ENCODE results near the gene ZFR.

ZFR gene

DNA sequence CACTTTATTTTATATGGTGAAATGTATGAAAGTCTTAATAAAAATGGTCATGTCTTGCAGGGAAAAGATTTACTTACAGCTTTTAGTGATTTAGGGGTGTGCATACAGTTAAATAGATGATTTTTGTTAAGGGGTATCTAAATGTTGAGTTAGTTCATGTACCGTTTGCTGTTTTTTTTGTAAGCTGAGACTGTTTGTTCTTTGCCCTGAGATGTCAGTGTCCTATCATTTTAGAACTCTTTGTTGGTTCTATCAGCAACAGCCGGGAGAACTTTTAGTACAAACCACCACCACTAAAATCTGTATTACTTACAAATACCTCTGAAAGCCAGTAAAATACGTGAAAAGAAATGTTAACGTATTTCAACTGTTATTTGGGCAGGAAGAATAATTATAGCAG, 75.5 kb downstream of the ZFR start:
- TF ChIP-seq SIN3A (IDR thresholded peaks at IDR 0.05; ENCODE audit: borderline replicate concordance, insufficient read depth, low read length) (no peak), POLR2AphosphoS5 (IDR thresholded peaks at IDR 0.05; ENCODE audit: low read depth, low read length) (no peak)

DNA sequence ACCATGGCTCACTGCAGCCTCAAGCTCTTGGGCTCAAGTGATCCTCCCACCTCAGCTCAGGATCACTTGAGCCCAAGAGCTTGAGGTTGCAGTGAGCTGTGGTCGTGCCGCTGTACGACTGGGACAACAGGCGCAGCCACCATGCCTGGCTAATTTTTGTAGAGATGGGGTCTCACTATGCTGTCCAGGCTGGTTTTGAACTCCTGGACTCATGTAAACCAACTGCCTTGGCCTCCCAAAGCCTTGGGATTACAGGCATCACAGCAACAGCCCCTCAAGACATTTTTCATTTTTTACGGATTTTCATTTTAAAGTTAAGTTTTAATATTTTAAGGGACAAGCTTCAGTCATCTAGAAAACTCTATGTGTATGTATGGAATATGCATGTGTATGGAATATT, 78.9 kb downstream of the ZFR start:
- TF ChIP-seq POLR2AphosphoS5 (IDR thresholded peaks at IDR 0.05; ENCODE audit: low read depth, low read length) (no peak), SIN3A (IDR thresholded peaks at IDR 0.05; ENCODE audit: borderline replicate concordance, insufficient read depth, low read length) (no peak), TAF1 (IDR thresholded peaks at IDR 0.05; ENCODE audit: borderline replicate concordance, insufficient read depth, low read length) (no peak), FOXP2 (optimal IDR thresholded peaks at IDR 0.05; ENCODE audit: borderline replicate concordance, extremely low read depth, extremely low read length, insufficient read depth) (no peak)
- TF ChIP-seq, protein P1, sequence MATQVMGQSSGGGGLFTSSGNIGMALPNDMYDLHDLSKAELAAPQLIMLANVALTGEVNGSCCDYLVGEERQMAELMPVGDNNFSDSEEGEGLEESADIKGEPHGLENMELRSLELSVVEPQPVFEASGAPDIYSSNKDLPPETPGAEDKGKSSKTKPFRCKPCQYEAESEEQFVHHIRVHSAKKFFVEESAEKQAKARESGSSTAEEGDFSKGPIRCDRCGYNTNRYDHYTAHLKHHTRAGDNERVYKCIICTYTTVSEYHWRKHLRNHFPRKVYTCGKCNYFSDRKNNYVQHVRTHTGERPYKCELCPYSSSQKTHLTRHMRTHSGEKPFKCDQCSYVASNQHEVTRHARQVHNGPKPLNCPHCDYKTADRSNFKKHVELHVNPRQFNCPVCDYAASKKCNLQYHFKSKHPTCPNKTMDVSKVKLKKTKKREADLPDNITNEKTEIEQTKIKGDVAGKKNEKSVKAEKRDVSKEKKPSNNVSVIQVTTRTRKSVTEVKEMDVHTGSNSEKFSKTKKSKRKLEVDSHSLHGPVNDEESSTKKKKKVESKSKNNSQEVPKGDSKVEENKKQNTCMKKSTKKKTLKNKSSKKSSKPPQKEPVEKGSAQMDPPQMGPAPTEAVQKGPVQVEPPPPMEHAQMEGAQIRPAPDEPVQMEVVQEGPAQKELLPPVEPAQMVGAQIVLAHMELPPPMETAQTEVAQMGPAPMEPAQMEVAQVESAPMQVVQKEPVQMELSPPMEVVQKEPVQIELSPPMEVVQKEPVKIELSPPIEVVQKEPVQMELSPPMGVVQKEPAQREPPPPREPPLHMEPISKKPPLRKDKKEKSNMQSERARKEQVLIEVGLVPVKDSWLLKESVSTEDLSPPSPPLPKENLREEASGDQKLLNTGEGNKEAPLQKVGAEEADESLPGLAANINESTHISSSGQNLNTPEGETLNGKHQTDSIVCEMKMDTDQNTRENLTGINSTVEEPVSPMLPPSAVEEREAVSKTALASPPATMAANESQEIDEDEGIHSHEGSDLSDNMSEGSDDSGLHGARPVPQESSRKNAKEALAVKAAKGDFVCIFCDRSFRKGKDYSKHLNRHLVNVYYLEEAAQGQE (IDR thresholded peaks at IDR 0.05; ENCODE audit: insufficient read depth in 1 of 2, low read depth in 2 of 2, low read length in 2 of 2) = no peak

DNA sequence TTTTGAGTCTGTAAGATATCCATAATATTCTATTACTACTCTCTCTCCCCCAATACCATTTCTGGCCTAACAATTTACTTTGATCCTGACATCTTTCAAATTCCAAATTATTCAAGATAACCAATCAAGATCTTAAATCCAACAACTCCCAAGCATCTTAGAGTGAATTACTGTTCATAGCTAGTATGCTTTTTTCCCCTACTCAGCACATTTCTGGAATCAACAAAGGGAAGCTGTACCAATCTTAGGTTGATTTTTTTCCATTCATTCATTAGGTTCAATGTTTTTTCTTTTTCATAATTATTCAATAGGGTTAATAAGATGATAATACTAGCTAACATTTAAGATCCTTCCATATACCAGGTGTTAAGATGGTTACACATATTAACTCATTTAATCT, 81.5 kb downstream of the ZFR start:
- TF ChIP-seq, protein P1 (IDR thresholded peaks at IDR 0.05; ENCODE audit: insufficient read depth in 1 of 2, low read depth in 2 of 2, low read length in 2 of 2) = no peak
- TF ChIP-seq SIN3A (IDR thresholded peaks at IDR 0.05; ENCODE audit: borderline replicate concordance, insufficient read depth, low read length) = no peak
- no peak for TF ChIP-seq FOXP2 (optimal IDR thresholded peaks at IDR 0.05; ENCODE audit: borderline replicate concordance, extremely low read depth, extremely low read length, insufficient read depth)
- no peak for TF ChIP-seq POLR2AphosphoS5 (IDR thresholded peaks at IDR 0.05; ENCODE audit: low read depth, low read length)
- TF ChIP-seq TAF1 (IDR thresholded peaks at IDR 0.05; ENCODE audit: borderline replicate concordance, insufficient read depth, low read length) = no peak

DNA sequence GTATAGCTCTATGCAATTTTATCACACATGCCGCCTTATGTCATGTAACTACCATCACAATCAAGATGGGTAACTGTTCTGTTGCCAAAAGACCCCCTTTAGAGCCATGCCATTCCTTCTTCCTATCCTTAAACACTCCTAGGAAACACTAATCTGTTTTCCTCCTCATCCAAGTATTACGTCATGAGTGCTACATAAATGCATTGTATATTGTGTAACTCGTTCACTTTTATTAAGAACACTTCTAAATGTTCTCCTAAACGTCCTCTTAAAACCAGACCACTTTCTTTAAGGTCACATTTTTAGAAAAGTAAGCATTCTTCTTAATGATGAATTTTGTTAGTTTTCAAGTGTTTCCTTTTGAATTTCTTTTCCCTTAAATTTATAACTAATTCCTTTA, 82.0 kb downstream of the ZFR start:
- TF ChIP-seq FOXP2 (optimal IDR thresholded peaks at IDR 0.05; ENCODE audit: borderline replicate concordance, extremely low read depth, extremely low read length, insufficient read depth) (no peak), SIN3A (IDR thresholded peaks at IDR 0.05; ENCODE audit: borderline replicate concordance, insufficient read depth, low read length) (no peak), POLR2AphosphoS5 (IDR thresholded peaks at IDR 0.05; ENCODE audit: low read depth, low read length) (no peak)

DNA sequence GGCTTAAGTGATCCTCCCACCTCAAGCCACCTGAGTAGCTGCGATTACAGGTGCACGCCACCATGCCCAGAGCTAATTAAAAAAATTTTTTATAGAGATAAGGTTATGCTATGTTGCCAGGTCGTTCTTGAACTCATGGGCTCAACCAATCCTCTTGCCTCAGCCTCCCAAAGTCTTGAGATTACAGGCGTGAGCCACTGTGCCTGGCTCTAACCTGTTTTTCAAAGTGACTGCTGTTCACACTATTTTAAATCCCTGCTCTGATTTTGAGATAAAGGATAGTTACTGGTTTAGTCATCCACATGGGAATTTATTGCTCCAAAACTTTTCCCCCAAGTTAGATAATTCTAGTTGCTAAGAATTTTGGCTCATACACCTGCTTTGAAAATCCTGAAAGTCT, 83.6 kb downstream of the ZFR start:
- no peak for TF ChIP-seq FOXP2 (optimal IDR thresholded peaks at IDR 0.05; ENCODE audit: borderline replicate concordance, extremely low read depth, extremely low read length, insufficient read depth)
- TF ChIP-seq SIN3A (IDR thresholded peaks at IDR 0.05; ENCODE audit: borderline replicate concordance, insufficient read depth, low read length) = no peak
- no peak for TF ChIP-seq TAF1 (IDR thresholded peaks at IDR 0.05; ENCODE audit: borderline replicate concordance, insufficient read depth, low read length)

DNA sequence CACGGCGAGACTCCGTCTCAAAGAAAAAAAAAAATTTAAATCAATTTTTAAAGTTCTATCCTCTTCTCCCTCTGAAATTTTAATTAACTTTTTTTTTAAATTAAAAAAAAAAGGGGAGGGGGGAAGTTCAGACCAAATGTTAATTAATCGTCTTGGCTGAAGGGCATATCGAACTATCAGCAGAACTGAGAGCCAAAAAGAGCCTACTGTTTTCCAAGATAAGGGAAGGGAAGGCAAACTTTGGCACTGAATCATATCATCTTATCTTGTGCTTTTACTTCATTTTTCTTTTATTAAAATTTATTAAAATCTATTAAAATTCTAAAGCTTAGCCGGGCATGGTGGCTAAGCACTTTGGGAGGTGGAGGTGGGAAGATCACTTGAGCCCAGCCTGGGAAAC, 85.9 kb downstream of the ZFR start:
- TF ChIP-seq FOXP2 (optimal IDR thresholded peaks at IDR 0.05; ENCODE audit: borderline replicate concordance, extremely low read depth, extremely low read length, insufficient read depth) (no peak), SIN3A (IDR thresholded peaks at IDR 0.05; ENCODE audit: borderline replicate concordance, insufficient read depth, low read length) (no peak), POLR2AphosphoS5 (IDR thresholded peaks at IDR 0.05; ENCODE audit: low read depth, low read length) (no peak), TAF1 (IDR thresholded peaks at IDR 0.05; ENCODE audit: borderline replicate concordance, insufficient read depth, low read length) (no peak)
- TF ChIP-seq, protein P1 (IDR thresholded peaks at IDR 0.05; ENCODE audit: insufficient read depth in 1 of 2, low read depth in 2 of 2, low read length in 2 of 2) = no peak

DNA sequence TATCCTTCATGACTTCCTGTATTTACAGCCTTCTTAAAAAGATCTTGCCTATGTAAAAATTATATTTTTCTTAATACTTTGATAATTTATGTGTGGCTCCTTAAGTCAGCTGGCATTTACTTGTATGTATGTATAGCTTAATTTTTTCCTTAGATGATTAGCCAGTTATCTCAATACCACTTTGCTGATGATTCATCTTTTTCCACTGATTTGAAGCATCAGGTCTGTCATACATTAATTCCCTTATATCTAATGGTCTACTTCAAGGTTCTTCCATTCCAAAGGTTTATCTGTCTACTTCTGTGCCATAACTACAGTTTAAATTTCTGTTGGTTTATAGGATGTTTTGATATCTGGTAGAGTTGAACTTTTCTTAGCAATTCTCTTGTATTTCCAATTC, 86.9 kb downstream of the ZFR start:
- no peak for TF ChIP-seq SIN3A (IDR thresholded peaks at IDR 0.05; ENCODE audit: borderline replicate concordance, insufficient read depth, low read length)
- TF ChIP-seq POLR2AphosphoS5 (IDR thresholded peaks at IDR 0.05; ENCODE audit: low read depth, low read length) = no peak
- no peak for TF ChIP-seq TAF1 (IDR thresholded peaks at IDR 0.05; ENCODE audit: borderline replicate concordance, insufficient read depth, low read length)
- TF ChIP-seq, protein P1 (IDR thresholded peaks at IDR 0.05; ENCODE audit: insufficient read depth in 1 of 2, low read depth in 2 of 2, low read length in 2 of 2) = no peak
- no peak for TF ChIP-seq FOXP2 (optimal IDR thresholded peaks at IDR 0.05; ENCODE audit: borderline replicate concordance, extremely low read depth, extremely low read length, insufficient read depth)
